ENCODE results near the gene OPN4.

The OPN4 gene

DNA sequence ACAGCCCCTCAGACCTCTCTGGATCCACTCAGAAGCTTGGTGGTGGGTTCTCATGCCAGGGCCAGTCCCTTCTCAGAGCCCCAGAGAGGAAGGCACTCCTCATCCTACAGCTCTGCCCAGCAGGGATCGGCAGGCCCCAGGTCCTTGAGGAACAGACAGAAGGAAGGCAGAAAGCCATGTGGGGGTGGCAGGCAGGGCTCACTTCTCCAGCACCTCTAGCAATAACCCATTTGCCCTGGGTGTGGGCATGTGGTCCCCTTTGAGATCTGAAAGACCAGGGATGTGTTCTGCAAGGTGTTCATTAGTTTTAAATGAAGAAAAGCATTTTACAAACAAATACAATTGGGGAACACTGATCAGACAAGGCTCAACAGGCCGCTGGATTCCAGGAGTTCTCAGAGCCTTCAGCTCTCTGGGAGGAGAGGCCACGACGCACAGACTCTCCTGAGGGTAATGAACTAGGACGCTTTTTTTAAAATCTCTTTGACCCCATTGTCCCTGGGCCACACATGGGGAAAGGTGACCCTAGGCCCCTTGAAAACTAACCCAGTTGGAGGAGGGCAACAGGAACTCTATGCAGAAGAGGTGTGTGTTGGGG is 54.5 kb downstream of the OPN4 start:
- H3K4me3 Mint-ChIP-seq = peak overlapping the region; percentile 15

DNA sequence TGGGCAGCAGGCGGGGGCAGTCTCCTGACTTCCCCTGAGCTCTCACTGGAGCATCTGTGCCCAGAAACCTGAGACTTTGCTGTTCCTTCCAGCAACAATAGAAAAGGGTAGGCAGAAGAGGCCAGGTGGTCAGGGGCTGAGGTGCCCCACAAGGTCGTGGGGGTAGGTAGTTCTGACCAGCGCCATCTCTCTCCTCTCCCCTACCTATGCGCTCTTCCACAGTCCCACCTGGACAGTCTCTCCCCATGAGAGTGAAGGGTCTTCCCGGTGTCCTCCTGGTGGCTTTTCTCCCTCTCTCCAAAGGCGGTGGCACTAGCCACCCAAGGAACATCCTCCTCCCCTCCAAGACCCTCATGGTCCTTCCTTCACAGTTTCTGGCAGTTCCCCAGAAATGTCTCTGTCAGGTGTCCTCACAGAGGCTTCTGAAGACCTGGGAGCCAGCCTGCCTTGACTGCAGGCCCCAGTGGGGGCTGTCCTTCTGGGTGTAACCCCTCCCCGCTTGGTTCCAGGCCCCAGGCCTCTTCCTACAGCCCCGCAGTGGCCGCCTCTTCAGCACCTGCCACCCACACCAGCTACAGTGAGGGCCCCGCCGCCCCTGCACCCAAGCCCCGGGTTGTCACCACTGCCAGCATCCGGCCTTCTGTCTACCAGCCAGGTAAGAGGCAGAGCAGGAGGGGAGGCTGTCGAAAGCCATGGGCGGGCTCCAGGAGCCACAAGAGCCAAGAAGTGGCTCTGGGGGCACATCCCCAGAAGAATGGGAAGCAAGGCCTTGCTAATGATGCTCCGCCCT is 55.2 kb downstream of the OPN4 start:
- H3K4me1 Mint-ChIP-seq = peaks cover 6% of the 10 kb centered on the region
- no peaks in the 10 kb centered on the region for H3K36me3 Mint-ChIP-seq
- H3K27me3 Mint-ChIP-seq = no peaks in the 10 kb centered on the region
- H3K4me3 Mint-ChIP-seq = peak overlapping the region; percentile 70
- no peaks in the 10 kb centered on the region for H3K9me3 Mint-ChIP-seq
- peak overlapping the region; percentile 97 for H3K27ac Mint-ChIP-seq

More for the DNA sequence above, 54.5 kb downstream of the OPN4 start:
- Mint-ChIP-seq H3K9me3 (no peaks in the 10 kb centered on the region), H3K27ac (peak overlapping the region; percentile 68), H3K27me3 (no peaks in the 10 kb centered on the region), H3K4me1 (peaks cover 6% of the 10 kb centered on the region), H3K36me3 (no peaks in the 10 kb centered on the region)

DNA sequence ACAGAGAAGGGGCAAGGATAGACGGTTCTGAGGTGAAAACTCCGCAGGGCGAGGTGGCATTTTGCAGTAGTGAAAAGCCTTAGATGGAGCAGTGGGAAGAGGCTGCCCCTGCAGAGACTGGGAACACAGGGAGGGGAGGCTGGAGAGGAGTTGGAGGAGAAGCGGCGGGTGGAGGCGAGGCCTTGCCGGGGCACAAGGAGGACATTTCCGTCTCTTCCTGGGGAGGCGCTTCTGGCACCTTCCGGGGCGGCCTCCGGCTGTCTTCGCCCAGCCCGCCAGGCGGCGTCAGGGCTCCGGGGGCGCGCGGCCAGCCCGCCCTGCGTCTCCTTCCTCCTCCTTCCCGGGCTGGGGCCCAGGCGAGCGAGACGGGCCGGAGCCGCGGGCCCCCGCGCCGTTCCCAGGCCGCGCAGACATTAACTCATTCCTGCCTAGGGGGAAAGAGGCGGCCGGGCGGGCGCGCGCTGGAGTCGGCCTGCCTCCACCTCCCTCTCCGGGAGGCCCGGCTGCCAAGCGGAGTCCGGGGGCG is 56.7 kb downstream of the OPN4 start:
- Mint-ChIP-seq H3K36me3 (no peaks in the 10 kb centered on the region), H3K4me1 (peaks cover 6% of the 10 kb centered on the region), H3K27ac (peak overlapping the region; percentile 97), H3K27me3 (no peaks in the 10 kb centered on the region), H3K4me3 (peak overlapping the region; percentile 88), H3K9me3 (no peaks in the 10 kb centered on the region)

DNA sequence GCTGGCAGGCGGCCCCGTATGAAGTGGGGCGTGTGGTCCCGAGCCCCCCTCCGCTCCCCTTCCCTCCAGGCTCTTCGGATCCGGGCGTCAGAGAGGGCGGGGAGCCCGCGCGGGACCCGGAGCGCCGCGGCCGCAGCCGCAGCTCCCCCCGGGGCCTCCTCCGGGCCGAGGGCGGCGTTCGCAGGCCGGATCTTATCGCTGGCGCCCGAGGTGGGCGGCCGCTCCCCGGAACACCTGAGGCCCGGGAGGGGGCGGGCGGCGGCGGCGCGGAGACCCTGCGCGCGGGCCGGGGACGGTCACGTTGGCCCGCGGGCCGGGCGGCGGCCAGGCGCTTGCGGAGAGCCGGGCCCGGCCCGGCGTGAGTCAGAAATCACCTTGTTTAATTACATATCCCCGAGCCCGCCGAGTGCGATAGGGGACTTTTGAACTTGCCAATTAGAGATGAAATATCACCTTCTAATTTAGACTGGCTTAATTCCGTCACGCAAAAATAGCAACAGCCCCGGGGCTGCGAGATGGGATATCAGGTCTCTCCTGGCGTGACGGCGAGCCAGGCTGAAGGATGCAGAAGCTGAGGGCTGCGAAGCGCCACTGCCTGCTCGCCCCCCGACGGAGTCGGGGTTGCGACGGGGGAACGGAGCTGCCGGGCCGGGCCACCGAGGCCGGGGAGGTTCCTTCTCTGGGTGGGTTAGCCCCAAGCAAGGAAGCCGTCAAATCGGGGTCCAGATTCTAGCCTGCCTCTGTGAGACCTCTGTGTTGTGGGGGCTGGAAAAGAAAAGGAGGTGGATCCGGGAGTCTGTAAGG is 57.4 kb downstream of the OPN4 start:
- Mint-ChIP-seq H3K4me3 (peak overlapping the region; percentile 85), H3K27me3 (no peaks in the 10 kb centered on the region), H3K4me1 (peaks cover 6% of the 10 kb centered on the region), H3K36me3 (no peaks in the 10 kb centered on the region), H3K27ac (peak overlapping the region; percentile 87), H3K9me3 (no peaks in the 10 kb centered on the region)

DNA sequence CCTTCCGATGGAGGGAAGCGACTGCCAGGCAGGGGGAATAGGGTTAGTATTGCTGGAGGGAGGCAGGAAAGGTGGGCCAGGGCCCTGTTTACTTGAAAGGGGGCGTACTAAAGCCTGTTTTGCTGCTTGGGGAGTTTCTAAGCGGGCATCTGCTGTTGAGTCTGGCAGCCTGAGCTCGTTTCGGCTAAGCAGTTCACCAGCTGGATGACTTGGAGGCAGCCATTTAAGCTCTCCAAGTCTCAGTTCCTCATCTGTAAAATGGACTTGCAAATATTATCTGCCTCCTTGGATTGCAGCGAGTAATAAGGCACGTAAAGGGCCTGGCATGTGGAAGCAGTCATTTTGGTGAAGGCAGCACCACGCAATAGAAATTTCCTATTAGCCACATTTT is 58.0 kb downstream of the OPN4 start:
- Mint-ChIP-seq H3K9me3 (no peaks in the 10 kb centered on the region), H3K4me3 (peak overlapping the region; percentile 85), H3K27ac (peak overlapping the region; percentile 87), H3K27me3 (no peaks in the 10 kb centered on the region), H3K4me1 (peaks cover 6% of the 10 kb centered on the region), H3K36me3 (no peaks in the 10 kb centered on the region)

DNA sequence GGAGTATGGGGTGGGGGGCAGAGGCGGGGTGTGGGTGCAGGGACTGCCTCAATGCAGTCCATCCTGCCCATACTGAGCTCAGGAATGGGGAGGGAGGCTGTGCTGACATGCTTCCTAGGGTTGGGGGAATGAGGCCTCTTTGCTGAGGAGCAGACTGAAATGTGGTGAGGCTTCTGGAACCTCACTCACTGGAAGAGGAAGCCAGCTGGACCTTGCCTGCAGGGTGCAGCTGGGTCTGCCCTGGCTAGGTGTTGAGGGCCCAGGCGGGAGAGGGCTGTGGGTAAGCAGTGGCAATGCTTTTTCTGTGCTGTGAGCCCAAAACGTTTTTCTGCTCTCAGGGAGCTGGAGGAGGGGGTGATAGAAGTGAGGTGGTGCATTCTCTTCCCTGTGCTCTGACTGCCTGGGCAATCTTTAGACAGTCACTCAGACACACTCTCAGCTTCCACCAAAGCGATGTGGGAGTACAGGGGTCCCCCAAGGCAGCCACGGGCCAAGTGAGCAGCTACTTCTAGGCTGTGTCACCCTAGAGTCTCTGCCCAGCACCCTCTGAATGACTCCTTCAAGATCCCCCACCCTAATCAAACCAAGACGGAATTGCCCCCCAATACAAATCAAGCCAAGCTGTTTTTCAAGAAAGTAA is 60.9 kb downstream of the OPN4 start:
- H3K36me3 Mint-ChIP-seq = no peaks in the 10 kb centered on the region
- H3K27ac Mint-ChIP-seq = peak overlapping the region; percentile 35
- H3K27me3 Mint-ChIP-seq = no peaks in the 10 kb centered on the region
- peaks cover 6% of the 10 kb centered on the region for H3K4me1 Mint-ChIP-seq
- H3K9me3 Mint-ChIP-seq = no peaks in the 10 kb centered on the region
- H3K4me3 Mint-ChIP-seq = no peak overlapping the region

DNA sequence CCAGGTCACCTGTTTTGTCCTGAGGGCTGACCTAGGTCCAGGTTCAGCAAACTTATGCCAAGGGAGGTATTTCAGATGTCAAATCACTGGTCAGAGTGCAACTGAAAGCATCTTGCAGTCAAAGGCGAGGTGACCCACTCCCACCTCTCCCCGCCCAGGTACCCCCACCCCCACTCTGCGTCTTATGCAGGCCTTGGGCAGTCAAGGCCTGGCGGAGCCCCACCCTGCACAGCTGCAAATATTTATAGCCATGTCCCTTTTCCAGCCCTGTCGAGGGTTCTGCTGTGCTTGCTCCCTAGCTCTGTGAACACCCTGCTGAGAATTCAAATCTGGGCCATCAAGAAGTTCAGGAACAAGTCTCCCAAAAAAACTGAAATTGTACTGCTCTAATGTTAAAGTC is 61.5 kb downstream of the OPN4 start:
- Mint-ChIP-seq H3K27me3 (no peaks in the 10 kb centered on the region), H3K9me3 (no peaks in the 10 kb centered on the region), H3K4me3 (no peak overlapping the region)

More for the DNA sequence above, 61.5 kb downstream of the OPN4 start:
- H3K4me1 Mint-ChIP-seq = peaks cover 1% of the 10 kb centered on the region
- H3K36me3 Mint-ChIP-seq = no peaks in the 10 kb centered on the region
- no peak overlapping the region for H3K27ac Mint-ChIP-seq
